ENCODE results near the gene INPP5A.
"Not testable (repeated sequence)": the region's sequence is repeated elsewhere in the genome, so short reads cannot be mapped to it uniquely, and the experiment has no call there.

The INPP5A gene

GRCh38 chr10:132790470-132790869 is 252.9 kb downstream of the INPP5A start:
- no peak for DNase-seq

DNA sequence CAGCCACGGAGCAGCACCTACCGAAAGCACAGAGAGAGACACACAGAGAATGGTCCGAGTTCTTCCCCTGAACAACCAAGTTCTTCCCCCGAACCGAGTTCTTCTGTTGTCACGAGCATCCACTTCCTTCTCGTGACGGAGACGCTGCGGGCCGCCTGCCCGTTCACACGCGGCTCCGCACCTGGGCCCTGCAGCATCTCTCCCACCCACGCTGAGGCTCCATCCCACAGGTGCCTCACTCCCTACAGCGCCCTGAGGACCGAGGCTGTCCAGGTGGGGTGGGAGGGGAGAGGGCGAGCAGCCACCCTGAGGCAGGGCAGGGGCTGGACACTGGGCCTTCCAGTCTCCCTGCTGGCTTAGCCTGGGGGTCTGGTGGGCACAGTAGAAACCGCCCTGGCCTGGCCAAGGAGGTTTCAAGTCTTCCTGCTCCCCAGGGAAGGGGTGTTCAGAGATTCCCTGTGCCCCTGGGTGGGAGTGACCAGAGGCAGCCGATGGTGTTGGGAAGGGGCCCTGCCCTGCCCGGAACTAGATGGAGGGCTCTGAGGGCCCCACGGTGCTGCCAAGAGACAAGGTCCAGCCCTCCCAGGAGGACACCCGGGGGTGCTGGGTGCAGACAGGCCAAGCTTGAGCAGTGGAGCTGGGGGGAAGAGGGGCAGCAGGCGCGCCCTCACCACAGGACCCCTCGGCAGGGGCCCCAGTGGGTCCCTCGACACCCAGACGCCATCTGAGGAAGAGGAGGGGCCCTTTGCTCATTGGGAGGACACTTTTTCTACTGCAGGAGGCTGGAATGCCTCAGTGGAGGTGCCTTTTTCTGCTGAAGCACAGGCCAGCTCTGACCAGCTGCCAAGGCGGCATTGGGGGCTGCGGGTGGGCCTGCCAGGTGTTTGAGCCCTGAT is 253.6 kb downstream of the INPP5A start:
- DNase-seq: no peak

GRCh38 chr10:132792099-132792498 is 254.5 kb downstream of the INPP5A start:
- not testable (repeated sequence) for DNase-seq

DNA sequence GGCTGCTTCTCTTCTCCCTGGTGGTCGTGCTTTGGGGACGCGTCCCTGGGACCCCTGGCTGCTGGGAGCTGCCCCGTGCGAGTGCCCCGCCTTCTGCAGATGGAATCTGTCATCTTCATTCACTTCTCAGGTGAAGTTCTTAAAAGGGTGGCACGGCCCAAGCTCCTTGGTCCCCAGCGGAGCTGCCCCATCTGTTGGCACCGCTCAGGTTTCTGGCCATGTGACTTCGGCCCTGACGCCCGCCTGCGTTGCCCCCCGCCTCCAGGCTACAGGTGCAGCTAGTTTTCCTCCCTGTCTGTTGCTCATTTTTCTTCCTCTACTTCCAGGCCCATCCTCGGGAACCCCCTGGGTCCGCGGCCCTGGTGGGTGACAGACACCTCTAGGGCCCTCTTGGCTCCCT is 255.2 kb downstream of the INPP5A start:
- no peak for DNase-seq

GRCh38 chr10:132793213-132793612 is 255.6 kb downstream of the INPP5A start:
- no peak for DNase-seq

GRCh38 chr10:132793871-132794849 is 256.6 kb downstream of the INPP5A start:
- no peak for DNase-seq

- no peak for DNase-seq
Observed at GRCh38 chr10:132796846-132797245, 259.3 kb downstream of the INPP5A start.

GRCh38 chr10:132797986-132798385 is 260.4 kb downstream of the INPP5A start:
- DNase-seq: not testable (repeated sequence)

- DNase-seq: no peak
Observed at GRCh38 chr10:132798403-132798802, 260.8 kb downstream of the INPP5A start.

- DNase-seq: no peak
Observed at GRCh38 chr10:132798876-132799275, 261.3 kb downstream of the INPP5A start.

- no peak for DNase-seq
Observed at GRCh38 chr10:132799865-132800264, 262.3 kb downstream of the INPP5A start.

DNA sequence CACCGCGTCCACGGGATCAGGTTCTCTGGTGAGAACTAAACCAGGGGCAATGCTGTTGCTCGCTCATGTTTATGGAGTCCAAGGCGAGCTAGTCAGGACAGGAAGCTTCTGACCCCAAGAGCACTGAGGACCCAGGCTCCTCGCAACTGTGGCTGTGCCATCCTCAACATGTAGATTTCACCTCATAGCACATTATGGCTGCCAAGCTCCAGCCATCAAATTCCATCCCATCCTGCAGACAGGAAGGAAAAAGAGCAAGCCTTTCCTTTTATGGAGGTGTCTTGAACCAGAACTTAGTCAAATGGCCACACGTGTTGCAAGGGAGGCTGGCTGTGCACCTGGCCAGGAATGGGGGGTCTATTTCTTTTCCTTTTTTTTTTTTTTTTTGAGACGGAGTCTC is 264.5 kb downstream of the INPP5A start:
- DNase-seq: no peak

- no peak for DNase-seq
Observed at GRCh38 chr10:132802694-132803320, 265.2 kb downstream of the INPP5A start.

DNA sequence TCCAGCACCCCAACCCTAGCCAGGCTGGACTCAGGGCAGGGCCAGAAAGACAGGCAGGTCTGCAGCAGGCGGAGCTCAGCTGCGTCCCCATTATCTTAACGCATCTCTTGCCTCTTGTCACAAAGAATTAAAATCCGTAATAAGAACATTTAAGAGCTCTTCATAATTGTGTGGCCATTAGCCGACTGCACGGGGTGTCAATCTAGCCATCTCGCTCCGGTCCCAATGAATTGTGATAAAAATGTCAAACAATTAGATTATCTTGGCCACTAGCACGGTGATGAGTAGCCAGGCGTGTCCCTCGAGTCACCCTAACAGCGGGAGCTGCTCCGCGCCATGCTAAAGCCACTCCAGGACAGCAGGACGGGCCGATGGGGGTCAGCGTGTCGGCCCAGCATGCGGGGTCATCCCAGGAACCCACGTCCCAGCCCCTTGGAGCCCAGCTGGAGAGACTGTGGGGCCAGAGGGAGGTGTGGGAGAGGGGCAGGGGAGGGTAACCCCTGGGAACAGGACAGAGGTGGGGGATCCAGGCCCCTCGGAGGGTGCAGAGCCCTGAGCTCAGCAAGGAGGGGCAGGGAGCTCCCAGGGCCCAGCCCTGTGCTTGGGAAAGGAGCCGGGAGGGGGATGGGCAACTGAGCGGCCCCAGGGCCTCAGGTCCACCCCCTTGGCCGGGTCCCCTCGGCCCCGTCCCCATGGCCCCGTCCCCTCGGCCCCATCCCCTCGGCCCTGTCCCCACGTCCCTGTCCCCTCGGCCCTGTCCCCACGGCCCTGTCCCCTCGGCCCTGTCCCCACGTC is 266.0 kb downstream of the INPP5A start:
- no peak for DNase-seq

GRCh38 chr10:132804287-132804686 is 266.7 kb downstream of the INPP5A start:
- DNase-seq: no peak

DNA sequence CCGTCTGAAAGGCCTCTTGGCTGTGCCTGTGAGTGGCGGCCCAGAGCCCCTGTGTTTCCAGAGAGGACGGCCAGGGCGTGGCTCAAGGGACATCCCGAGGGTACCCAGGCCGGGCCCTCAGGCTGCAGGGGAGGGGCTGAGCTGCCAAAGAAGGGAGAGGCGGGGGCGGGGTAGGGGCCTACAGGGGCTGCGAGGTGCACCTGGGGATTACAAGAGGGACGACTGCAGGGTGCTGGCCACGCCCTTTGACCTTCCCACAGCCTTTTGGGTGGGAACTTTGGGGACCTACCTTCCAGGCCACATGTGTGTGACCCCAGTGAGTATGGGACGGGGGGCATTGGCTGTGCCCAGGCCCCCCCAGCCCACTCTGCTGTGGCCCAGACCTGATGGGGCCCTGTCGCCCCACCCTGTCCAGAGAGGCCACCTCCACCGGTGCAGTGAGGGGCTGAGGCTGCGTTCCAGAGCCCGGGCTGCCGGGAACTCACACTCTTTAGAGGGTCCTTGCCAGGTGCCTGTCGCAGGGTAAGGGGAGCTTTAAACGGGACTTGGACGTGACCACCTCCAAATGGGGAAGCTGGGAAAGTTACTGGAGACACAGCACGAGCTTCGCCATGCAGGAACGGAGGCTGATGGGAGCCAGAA is 267.3 kb downstream of the INPP5A start:
- DNase-seq: no peak

- DNase-seq: no peak
Observed at GRCh38 chr10:132805599-132805998, 268.0 kb downstream of the INPP5A start.

- DNase-seq: no peak
Observed at GRCh38 chr10:132806110-132806509, 268.5 kb downstream of the INPP5A start.

DNA sequence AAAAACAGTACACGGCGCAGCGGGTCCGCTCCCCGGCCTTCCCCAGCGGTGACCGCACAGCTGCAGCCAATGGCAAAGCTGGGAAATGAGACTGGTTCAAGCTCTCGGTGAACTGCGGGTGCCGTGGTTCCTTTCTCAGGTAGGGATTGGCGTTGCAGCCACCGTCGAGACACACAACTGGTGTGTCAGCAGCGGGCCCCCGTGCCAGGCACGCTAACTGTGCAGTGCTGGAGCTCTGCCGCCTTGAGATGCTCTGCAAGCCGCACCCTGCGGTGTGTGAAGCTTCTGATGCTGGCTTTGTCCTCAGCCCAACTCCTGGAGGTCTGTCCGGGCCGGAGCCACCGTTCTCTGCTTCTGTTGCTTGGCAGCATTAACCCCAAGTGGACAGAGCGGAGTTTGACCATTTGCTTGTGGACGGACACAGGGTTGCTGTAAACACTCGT is 269.0 kb downstream of the INPP5A start:
- no peak for DNase-seq

DNA sequence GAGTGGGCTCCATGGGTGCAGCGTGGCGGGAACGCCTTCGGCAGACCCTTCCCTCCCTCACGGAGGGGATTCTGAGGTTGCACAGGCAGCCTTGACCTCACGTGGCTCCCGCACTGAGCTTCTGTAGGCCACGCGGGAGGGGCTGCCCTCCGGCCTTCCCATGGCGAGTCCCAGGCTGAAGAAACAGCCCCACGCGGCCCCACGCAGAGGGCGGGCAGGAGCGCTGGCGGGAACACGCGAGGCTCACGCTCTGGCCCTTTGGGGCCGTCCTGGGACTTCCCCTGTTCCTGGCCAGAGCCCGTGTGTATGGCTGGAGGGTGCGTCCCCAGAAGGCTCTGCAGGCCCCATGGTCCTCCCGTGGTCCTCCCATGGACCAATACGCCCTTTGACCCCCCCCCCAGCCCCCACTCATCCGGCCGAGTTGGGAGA is 270.0 kb downstream of the INPP5A start:
- DNase-seq: no peak

Data from nucleus accumbens (tissue), 56 donors.